ES-I3 (cell line): ENCODE results near the gene GPR82.
"Not testable (repeated sequence)": the region's sequence is repeated elsewhere in the genome, so short reads cannot be mapped to it uniquely, and the experiment has no call there.

Experiments used
- H3K36me3 ChIP-seq: 2 replicates; pipeline ENCODE4 v1.6.1; 2013; ENCODE audit warnings: mild to moderate bottlenecking, low read length, control low read depth, moderate library complexity; ENCODE audit not compliant: insufficient read depth
- H3K4me1 ChIP-seq: 2 replicates; pipeline ENCODE4 v1.6.1; 2013; ENCODE audit warnings: mild to moderate bottlenecking, control low read depth, low read length; ENCODE audit not compliant: insufficient read depth
- H3K9ac ChIP-seq: 2 replicates; pipeline ENCODE4 v1.6.1; 2013; ENCODE audit warnings: low read depth, mild to moderate bottlenecking, low read length, moderate library complexity
- H3K9me3 ChIP-seq: 2 replicates; pipeline ENCODE4 v1.6.1; 2013; ENCODE audit warnings: mild to moderate bottlenecking, low read length, moderate library complexity; ENCODE audit not compliant: control insufficient read depth, insufficient read depth

GPR82 gene

GRCh38 chrX:41705680-41706374 is 18.2 kb upstream of the GPR82 start:
- H3K36me3 ChIP-seq: no peaks in the 10 kb centered on the region
- peaks cover 11% of the 10 kb centered on the region for H3K4me1 ChIP-seq
- no peak overlapping the region for H3K9ac ChIP-seq
- no peaks in the 10 kb centered on the region for H3K9me3 ChIP-seq

DNA sequence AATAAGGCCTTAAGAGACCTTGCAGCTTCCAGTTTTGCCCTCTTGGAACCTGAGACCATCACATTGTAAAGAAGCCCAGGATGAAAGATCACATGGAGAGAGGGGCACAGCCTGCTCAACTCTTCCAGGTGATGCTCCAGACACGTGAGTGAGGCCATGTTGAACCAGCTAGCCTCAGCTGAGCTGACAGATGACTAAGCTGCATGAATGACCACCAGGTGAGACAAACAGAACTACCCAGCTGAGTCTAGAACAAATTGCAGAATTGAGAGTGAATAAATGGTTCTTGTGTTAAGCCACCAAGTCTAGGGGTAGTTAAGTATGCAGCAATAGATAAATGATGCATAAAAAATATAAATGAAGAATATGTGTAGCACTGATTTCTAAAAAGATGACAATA is 16.8 kb upstream of the GPR82 start:
- Histone ChIP-seq H3K9me3 (no peaks in the 10 kb centered on the region), H3K4me1 (peaks cover 12% of the 10 kb centered on the region), H3K9ac (no peak overlapping the region), H3K36me3 (no peaks in the 10 kb centered on the region)

- H3K9ac ChIP-seq: no peak overlapping the region
- H3K36me3 ChIP-seq: no peaks in the 10 kb centered on the region
- H3K4me1 ChIP-seq: peaks cover 12% of the 10 kb centered on the region
These were observed 15.5 kb upstream of the GPR82 start for GRCh38 chrX:41708486-41708885.

DNA sequence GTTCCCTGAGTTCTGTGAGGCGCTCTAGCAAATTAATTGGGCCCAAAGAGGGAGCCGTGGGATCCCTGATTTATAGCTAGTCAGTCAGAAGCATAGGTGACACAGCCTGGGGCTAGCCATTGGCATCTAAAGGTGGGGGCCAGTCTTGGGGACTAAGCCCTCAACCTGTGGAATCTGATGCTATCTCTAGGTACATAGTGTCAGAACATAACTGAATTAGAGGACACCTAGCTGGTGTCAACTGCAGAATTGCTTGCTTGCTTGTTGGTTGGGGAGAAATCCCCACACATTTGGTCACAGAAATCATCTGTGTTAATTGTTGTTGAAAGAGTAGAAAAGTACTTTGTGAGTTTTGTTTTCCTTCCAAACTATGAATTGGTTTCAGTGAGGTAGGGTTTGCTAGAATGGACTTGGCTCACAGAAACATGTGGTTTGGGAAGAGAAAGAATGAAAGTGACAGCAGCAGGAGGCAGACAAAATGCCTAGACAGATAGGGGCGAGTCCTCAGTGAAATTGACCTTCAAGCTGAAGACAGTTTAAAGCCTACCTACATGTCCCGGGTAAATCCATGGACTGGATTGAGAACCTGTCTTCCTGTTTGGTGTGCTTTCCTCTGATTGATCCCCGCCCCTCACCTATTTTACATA is 12.8 kb upstream of the GPR82 start:
- Histone ChIP-seq H3K9me3 (no peaks in the 10 kb centered on the region; the same call in 1 of the 2 replicates), H3K4me1 (peaks cover 12% of the 10 kb centered on the region), H3K36me3 (no peaks in the 10 kb centered on the region), H3K9ac (no peak overlapping the region)

More at GRCh38 chrX:41708486-41708885, 15.5 kb upstream of the GPR82 start:
- H3K9me3 ChIP-seq: no peaks in the 10 kb centered on the region

DNA sequence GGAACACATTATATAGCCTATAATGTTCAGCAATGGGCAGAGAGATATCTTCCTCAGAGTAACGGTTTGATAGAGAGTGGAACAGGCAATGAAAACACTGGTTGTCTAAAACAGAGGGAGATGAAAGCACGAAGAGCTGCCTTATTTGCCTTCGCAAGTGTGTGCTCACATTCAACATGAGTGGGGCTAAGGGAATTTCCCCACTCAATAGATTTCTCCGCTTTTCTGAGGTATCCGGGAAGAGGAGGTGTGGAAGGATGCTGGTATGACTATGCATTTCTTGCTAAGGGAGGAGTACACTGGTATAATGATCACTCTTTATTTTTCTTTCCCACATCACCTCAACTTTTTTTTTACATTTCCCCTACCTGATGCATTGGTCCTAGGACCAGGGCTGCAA is 7.8 kb upstream of the GPR82 start:
- peaks cover 19% of the 10 kb centered on the region for H3K9me3 ChIP-seq
- no peaks in the 10 kb centered on the region; the same call in 1 of the 2 replicates for H3K36me3 ChIP-seq
- peaks cover 5% of the 10 kb centered on the region for H3K4me1 ChIP-seq
- H3K9ac ChIP-seq: no peak overlapping the region

DNA sequence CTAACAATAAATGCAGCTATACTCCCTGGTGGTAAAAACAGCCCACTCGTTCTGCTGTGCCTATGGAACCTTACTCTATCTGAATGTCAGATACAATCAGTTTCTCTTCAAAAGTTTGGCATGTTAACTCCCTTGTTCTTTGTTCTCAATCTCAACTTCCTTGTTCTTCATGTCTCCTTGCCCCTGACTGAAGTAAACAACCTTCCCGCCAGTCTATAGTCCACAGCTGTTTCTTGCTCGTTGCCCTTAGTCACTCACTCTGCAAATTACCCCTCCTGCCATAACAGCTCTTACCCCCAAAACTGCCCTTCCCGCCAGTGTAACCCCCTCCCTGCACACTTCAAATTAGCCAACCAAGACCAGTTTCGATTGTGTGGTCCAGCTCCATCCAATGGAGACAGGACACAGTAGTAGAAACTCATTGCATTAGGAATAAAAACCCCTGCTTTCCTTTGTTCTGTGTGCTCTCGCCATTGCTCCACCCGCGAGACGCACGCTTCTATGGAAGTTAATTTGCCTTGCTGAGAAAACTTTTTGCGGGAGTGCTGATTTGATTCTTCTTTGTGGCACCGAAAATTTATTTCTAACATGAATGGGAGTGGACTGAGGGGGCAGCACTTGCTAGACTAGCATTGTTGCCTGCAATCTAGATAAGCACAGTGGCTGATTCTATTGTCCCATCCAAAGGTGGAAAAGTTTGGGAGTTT is 7.1 kb upstream of the GPR82 start:
- Histone ChIP-seq H3K9ac (no peak overlapping the region), H3K4me1 (peaks cover 3% of the 10 kb centered on the region; the same call in 1 of the 2 replicates)

GRCh38 chrX:41718481-41719235 is 5.3 kb upstream of the GPR82 start:
- Histone ChIP-seq H3K9ac (no peak overlapping the region), H3K9me3 (peaks cover 19% of the 10 kb centered on the region), H3K36me3 (no peaks in the 10 kb centered on the region; the same call in 1 of the 2 replicates), H3K4me1 (peaks cover 3% of the 10 kb centered on the region; the same call in 1 of the 2 replicates)

More for the DNA sequence above, 7.1 kb upstream of the GPR82 start:
- Histone ChIP-seq H3K9me3 (peaks cover 19% of the 10 kb centered on the region), H3K36me3 (no peaks in the 10 kb centered on the region; the same call in 1 of the 2 replicates)

DNA sequence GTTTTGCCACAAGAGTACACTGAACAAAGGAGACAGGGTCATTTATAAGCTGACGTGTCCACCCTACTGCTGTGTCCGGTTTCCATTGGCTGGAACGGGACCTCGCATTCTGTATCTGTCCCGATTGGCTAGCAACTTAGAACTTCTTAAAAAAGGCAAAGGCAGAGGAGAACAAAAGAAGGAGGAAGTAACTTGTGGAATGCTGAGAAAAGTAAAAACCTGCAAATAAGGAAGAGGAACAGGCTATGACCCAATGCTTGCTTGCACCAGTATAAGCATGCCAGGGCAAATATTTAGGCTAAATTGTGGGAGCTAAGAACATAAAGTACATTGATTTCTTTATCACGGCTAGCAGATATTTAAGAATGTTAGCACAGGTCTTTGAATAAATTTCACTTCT is 4.4 kb upstream of the GPR82 start:
- not testable (repeated sequence) for H3K4me1 ChIP-seq, H3K36me3 ChIP-seq, H3K9ac ChIP-seq
- peaks cover 19% of the 10 kb centered on the region for H3K9me3 ChIP-seq

DNA sequence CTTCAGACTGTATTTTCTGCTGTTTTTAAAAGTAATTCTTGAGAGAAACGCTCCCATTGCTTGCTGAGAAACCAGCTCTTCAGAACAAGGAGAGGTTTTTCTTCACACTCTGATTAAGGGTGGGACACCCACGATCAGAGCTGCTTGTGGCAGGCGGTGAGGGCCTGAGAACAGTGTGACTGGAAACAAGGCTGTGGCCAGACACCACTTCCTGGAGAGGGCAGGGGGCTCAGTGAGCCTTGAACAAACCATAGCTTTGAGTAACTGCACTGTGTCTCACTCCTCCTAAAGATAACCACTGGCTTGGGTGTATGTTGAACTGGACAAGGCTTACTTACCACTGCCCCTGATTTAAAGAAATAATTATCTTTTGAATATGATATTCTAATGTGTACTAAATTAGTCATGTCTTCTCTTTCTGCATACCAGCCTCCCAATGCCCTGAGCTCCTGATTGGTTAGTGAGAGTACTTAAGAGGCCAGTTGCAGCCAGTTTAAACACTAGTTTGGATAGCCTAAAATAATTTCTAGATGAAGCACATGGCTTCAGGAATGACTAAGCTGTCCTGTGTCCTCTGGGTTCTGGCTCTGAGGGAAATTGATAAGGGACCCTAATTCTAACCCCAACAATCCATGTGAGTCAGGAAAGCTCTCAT is 3.7 kb upstream of the GPR82 start:
- Histone ChIP-seq H3K4me1 (peaks cover 3% of the 10 kb centered on the region; the same call in 1 of the 2 replicates), H3K36me3 (no peaks in the 10 kb centered on the region; the same call in 1 of the 2 replicates), H3K9me3 (peaks cover 19% of the 10 kb centered on the region), H3K9ac (no peak overlapping the region)

- Histone ChIP-seq H3K9me3 (peaks cover 18% of the 10 kb centered on the region), H3K9ac (no peak overlapping the region), H3K36me3 (no peaks in the 10 kb centered on the region; the same call in 1 of the 2 replicates), H3K4me1 (peaks cover 3% of the 10 kb centered on the region; the same call in 1 of the 2 replicates)
These were observed 2.4 kb upstream of the GPR82 start for GRCh38 chrX:41721590-41721989.

DNA sequence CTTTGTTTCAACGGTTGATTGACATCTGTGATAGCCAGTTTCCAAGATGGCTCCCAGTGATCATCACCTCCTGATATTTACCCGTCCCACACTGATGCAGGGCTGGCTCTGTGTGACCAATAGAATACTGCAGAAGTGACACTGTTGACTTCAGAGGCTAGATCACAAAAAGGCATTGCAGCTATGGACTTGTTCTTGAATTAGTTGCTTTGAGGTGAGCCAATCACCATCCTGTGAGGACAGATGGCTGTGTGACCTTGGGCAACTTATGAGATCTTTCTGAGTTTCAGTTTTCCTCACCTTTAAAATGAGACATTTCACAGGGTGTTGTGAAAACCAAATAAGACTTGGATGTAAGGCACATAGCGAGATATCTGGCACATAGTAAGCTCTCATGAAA is 1.8 kb upstream of the GPR82 start:
- Histone ChIP-seq H3K9me3 (peaks cover 11% of the 10 kb centered on the region), H3K4me1 (peaks cover 3% of the 10 kb centered on the region; the same call in 1 of the 2 replicates), H3K36me3 (no peaks in the 10 kb centered on the region), H3K9ac (no peak overlapping the region)

GRCh38 chrX:41722816-41723618 is 964 bp upstream of the GPR82 start:
- H3K9ac ChIP-seq: no peak overlapping the region
- H3K4me1 ChIP-seq: peaks cover 3% of the 10 kb centered on the region; the same call in 1 of the 2 replicates
- peaks cover 5% of the 10 kb centered on the region for H3K9me3 ChIP-seq
- no peaks in the 10 kb centered on the region for H3K36me3 ChIP-seq

GRCh38 chrX:41728125-41728524 is 4.1 kb downstream of the GPR82 start:
- H3K9ac ChIP-seq: no peak overlapping the region
- H3K36me3 ChIP-seq: no peaks in the 10 kb centered on the region
- no peaks in the 10 kb centered on the region for H3K9me3 ChIP-seq
- H3K4me1 ChIP-seq: no peaks in the 10 kb centered on the region
